HepG2 (cell line): ENCODE results near the gene IGF2BP3. TPM values are rescaled to one million over a fixed set of nuclear protein-coding genes. Genes with fewer than 3 reads are reported as not detected.

Experiments used
- CAMTA2 ChIP-seq: sonication (generic); formaldehyde crosslinking; IDR thresholded peaks from 2 replicates; pipeline ENCODE4 v1.4.0; 2020; ENCODE audit warnings: mild to moderate bottlenecking, missing genetic modification reagents, borderline replicate concordance
- CTCF ChIP-seq: sonication (generic); formaldehyde crosslinking; IDR thresholded peaks from 2 replicates; pipeline ENCODE4 v1.5.0; 2020; ENCODE audit warnings: mild to moderate bottlenecking, missing genetic modification reagents, moderate library complexity
- FOXA3 ChIP-seq: IDR thresholded peaks from 2 replicates; pipeline ENCODE4 v1.6.1; 2016; ENCODE audit warnings: missing genetic modification reagents, missing compliant biosample characterization
- GTF3A ChIP-seq: sonication (generic); formaldehyde crosslinking; conservative IDR thresholded peaks from 2 replicates; pipeline ENCODE4 v1.4.0; 2020; ENCODE audit warnings: mild to moderate bottlenecking, missing genetic modification reagents
- HNF4A ChIP-seq: sonication (generic); formaldehyde crosslinking; IDR thresholded peaks from 2 replicates; pipeline ENCODE4 v1.4.0; 2020; ENCODE audit warnings: missing genetic modification reagents
- MBD4 ChIP-seq: IDR thresholded peaks from 2 replicates; pipeline ENCODE4 v1.6.1; 2012; ENCODE audit warnings: low read length, inconsistent platforms, borderline replicate concordance
- NR2F2 ChIP-seq: IDR thresholded peaks from 2 replicates; pipeline ENCODE4 v1.6.1; 2012; ENCODE audit warnings: low read depth, inconsistent platforms, borderline replicate concordance
- PHF21A ChIP-seq: sonication (generic); formaldehyde crosslinking; IDR thresholded peaks from 2 replicates; pipeline ENCODE4 v1.5.0; 2020; ENCODE audit warnings: mild to moderate bottlenecking, missing genetic modification reagents
- SALL2 ChIP-seq: sonication (generic); formaldehyde crosslinking; IDR thresholded peaks from 2 replicates; pipeline ENCODE4 v1.8.1; 2023; ENCODE audit warnings: mild to moderate bottlenecking, missing genetic modification reagents, inconsistent platforms
- SOX6 ChIP-seq, 2 experiments: fragments of 450-650 bp in 1 of 2; sonication (generic) in 1 of 2; formaldehyde crosslinking in 1 of 2; IDR thresholded peaks; 2 replicates each; pipeline versions ENCODE4 v1.4.0 to v1.6.1; 2017 to 2020; ENCODE audit warnings: antibody characterized with exemption in 1 of 2, mild to moderate bottlenecking in 1 of 2, missing genetic modification reagents in 1 of 2
- STAG1 ChIP-seq: sonication (generic); formaldehyde crosslinking; IDR thresholded peaks from 2 replicates; pipeline ENCODE4 v1.4.0; 2020; ENCODE audit warnings: missing genetic modification reagents
- YEATS2 ChIP-seq: sonication (generic); formaldehyde crosslinking; IDR thresholded peaks from 2 replicates; pipeline ENCODE4 v1.4.0; 2020; ENCODE audit warnings: missing genetic modification reagents, borderline replicate concordance
- ZBTB39 ChIP-seq: sonication (generic); formaldehyde crosslinking; IDR thresholded peaks from 2 replicates; pipeline ENCODE4 v1.5.0; 2020; ENCODE audit warnings: missing genetic modification reagents
- ZNF17 ChIP-seq: sonication (generic); formaldehyde crosslinking; IDR thresholded peaks from 2 replicates; pipeline ENCODE4 v1.5.0; 2020; ENCODE audit warnings: mild to moderate bottlenecking, missing genetic modification reagents
- ZNF441 ChIP-seq: sonication (generic); formaldehyde crosslinking; IDR thresholded peaks from 2 replicates; pipeline ENCODE4 v1.7.0; 2021; ENCODE audit warnings: missing genetic modification reagents, borderline replicate concordance
- ZNF512 ChIP-seq: sonication (generic); formaldehyde crosslinking; IDR thresholded peaks from 2 replicates; pipeline ENCODE4 v1.4.0; 2020; ENCODE audit warnings: mild to moderate bottlenecking, missing genetic modification reagents
- ZNF652 ChIP-seq: IDR thresholded peaks from 2 replicates; pipeline ENCODE4 v1.6.1; 2016; ENCODE audit warnings: low read depth, borderline replicate concordance
- ZNF878 ChIP-seq: sonication (generic); formaldehyde crosslinking; IDR thresholded peaks from 2 replicates; pipeline ENCODE4 v1.8.1; 2023; ENCODE audit warnings: mild to moderate bottlenecking, missing genetic modification reagents, moderate library complexity
- ZSCAN29 ChIP-seq: sonication (generic); formaldehyde crosslinking; conservative IDR thresholded peaks from 2 replicates; pipeline ENCODE4 v1.4.0; 2020; ENCODE audit warnings: mild to moderate bottlenecking, missing genetic modification reagents
- ZSCAN31 ChIP-seq: sonication (generic); formaldehyde crosslinking; IDR thresholded peaks from 2 replicates; pipeline ENCODE4 v1.5.0; 2020; ENCODE audit warnings: low read depth, mild to moderate bottlenecking, missing genetic modification reagents
- polyA plus RNA-seq, 8 experiments: library from polyadenylated mRNA; depleted of rRNA in 3 of 8; stranded (reverse) in 7 of 8; unstranded in 1 of 8; fragments of >200 nt; fragmentation: Illumina TruSeq in 4 of 8; extraction: Trizol in 4 of 8; gene quantifications; 2 replicates each; pipeline versions ENCODE4 v1.2.1 to v1.2.3, GENCODE V29; 2011 to 2016; ENCODE audit warnings: low read depth in 4 of 8, missing spikeins in 1 of 8, mixed read lengths in 1 of 8; ENCODE audit not compliant: insufficient read depth in 1 of 8
- total RNA-seq, 5 experiments: library from RNA; depleted of rRNA; stranded (reverse); fragments of >200 nt; fragmentation: Illumina TruSeq; extraction: Trizol; gene quantifications; 2 replicates each; pipeline ENCODE4 v1.2.3, GENCODE V29; 2016; ENCODE audit warnings: low read depth in 1 of 5

Gene IGF2BP3
- total and polyA plus RNA-seq, 2 of the 13 experiments (the other 11 are each of a cell fraction or from before 2014, with no cell fraction given), result 37.7 to 39.5 TPM

DNA sequence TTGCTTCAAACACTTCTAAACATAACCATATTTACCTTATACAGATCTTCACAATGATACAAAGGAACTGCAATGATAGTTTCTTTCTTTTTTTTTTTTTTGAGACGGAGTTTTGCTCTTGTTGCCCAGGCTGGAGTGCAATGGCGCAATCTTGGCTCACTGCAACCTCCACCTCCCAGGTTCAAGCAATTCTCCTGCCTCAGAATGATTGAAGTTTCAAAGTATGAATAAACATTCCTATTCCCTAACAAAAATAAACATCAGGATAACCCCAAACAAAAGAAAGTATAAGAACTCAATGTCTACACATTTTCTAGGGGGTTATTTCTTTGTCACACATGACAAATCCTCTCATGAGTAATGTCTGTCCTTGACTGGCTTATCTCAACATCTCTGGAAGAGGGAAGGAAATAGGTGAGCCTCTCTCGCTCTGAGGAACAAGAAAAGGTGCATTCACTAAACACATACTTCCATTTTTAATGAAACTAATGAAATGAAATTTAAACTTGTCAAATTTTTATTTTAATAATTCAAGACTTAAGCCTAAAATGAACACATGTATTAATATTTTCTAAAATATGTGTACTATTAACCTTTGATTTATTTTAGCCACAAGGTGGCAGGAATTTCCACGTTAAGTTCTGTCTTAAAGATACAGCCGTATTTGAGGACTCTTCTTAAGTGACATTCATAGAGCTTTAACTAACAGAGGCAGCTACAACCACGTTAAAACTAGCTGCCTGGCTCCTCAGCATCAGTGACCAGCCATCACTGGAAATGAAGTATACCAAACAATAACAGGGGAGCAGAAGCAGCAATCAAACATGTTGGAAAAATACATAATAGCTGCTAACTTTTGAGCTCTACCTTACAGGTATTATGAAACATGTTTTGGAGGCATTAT lies 112.8 kb downstream of the IGF2BP3 start (continued):
- TF ChIP-seq ZNF512, result no peak
- TF ChIP-seq CTCF (CRISPR knock-in tag), result peak; percentile 40
- TF ChIP-seq MBD4, result 0 out of 2 replicates have a peak, but pooled peaks have one; percentile 35
- TF ChIP-seq ZSCAN31 (CRISPR knock-in tag), result no peak
- TF ChIP-seq ZNF17 (CRISPR knock-in tag), result no peak
- TF ChIP-seq ZNF441 (CRISPR knock-in tag), result peak; percentile 86
- TF ChIP-seq ZNF652 (CRISPR knock-in tag), result peak; percentile 14; the same call in 1 of the 2 replicates
- TF ChIP-seq SOX6 (IDR thresholded peaks at IDR 0.05), result no peak
- TF ChIP-seq SOX6 (CRISPR knock-in tag; IDR thresholded peaks at IDR 0.05), result peak; percentile 97
- no peak for TF ChIP-seq GTF3A (CRISPR knock-in tag)
- TF ChIP-seq PHF21A (CRISPR knock-in tag), result peak; percentile 34; the same call in 1 of the 2 replicates
- TF ChIP-seq NR2F2, result peak; percentile 78
- TF ChIP-seq YEATS2 (CRISPR knock-in tag), result peak; percentile 18; the same call in 1 of the 2 replicates
- TF ChIP-seq SALL2, result no peak
- TF ChIP-seq HNF4A (CRISPR knock-in tag), result peak; percentile 51
- no peak for TF ChIP-seq CAMTA2 (CRISPR knock-in tag)
- peak; percentile 77 for TF ChIP-seq FOXA3 (CRISPR knock-in tag)
- TF ChIP-seq ZSCAN29 (CRISPR knock-in tag), result 0 out of 2 replicates have a peak, but pooled peaks have one; percentile 28
- TF ChIP-seq ZNF878 (CRISPR knock-in tag), result peak; percentile 54; the same call in 1 of the 2 replicates
- no peak for TF ChIP-seq ZBTB39 (CRISPR knock-in tag)
- TF ChIP-seq STAG1, result peak; percentile 31; the same call in 1 of the 2 replicates
